DOHH2 (cell line): ENCODE measurements around the gene POT1.

Experiments used
- EZH2phosphoT487 ChIP-seq: fragments of 200-600 bp; sonication (generic); IDR thresholded peaks from 2 replicates; pipeline ENCODE4 v1.6.1; 2017; ENCODE audit warnings: borderline replicate concordance, mild to moderate bottlenecking, antibody characterized with exemption, low read length, moderate library complexity, mixed read lengths
- TF ChIP-seq, protein P1 (sequence below): fragments of 200-600 bp; sonication (generic); IDR thresholded peaks from one replicate; pipeline ENCODE4 v1.5.1; 2014; ENCODE audit warnings: antibody characterized with exemption, mild to moderate bottlenecking, low read depth, low read length; ENCODE audit not compliant: poor library complexity, severe bottlenecking

DNA sequence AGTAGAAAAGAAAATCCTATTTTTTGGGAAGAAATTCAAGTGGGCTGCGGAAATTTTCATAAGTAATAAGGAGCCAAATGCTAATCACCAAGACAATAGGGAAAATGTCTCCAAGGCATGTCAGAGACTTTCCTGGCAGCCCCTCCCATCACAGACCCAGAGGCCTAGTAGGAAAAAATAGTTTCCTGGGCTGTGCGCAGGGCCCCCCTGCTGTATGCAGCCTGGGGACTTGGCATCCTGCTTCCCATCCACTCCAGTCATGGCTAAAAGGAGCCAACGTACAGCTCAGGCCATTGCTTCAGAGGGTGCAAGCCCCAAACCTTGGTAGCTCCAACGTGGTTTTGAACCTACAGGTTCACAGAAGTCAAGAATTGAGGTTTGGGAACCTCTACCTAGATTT is 12.8 kb upstream of the POT1 start:
- TF ChIP-seq, protein P1, sequence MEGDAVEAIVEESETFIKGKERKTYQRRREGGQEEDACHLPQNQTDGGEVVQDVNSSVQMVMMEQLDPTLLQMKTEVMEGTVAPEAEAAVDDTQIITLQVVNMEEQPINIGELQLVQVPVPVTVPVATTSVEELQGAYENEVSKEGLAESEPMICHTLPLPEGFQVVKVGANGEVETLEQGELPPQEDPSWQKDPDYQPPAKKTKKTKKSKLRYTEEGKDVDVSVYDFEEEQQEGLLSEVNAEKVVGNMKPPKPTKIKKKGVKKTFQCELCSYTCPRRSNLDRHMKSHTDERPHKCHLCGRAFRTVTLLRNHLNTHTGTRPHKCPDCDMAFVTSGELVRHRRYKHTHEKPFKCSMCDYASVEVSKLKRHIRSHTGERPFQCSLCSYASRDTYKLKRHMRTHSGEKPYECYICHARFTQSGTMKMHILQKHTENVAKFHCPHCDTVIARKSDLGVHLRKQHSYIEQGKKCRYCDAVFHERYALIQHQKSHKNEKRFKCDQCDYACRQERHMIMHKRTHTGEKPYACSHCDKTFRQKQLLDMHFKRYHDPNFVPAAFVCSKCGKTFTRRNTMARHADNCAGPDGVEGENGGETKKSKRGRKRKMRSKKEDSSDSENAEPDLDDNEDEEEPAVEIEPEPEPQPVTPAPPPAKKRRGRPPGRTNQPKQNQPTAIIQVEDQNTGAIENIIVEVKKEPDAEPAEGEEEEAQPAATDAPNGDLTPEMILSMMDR, result no peak
- no peak for TF ChIP-seq EZH2phosphoT487
